ENCODE measurements around the gene SPATA3.
A peak's percentile ranks its signal among the peaks of the same experiment; 100 is the strongest.

SPATA3 gene

DNA sequence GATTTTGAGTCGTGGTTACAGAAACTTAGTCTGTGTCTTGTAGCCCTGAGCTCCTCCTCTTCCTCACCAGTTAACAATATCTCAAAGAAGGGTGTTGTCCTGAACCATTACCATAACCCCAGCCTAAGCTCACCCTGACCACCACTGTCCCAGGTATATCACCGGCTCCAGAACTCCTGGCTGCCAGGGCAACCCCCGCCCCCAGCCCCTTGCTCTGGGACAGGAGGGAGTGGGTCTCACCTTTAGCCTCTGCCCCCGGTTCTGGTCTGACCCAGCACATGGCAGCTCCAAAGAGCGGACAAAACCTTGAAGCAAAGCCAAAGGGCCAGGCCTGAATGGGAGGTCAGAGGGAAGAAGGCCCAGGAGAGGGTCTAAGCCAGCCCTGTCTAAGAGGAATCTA is 55.2 kb downstream of the SPATA3 start:
- no peak for DNase-seq

DNA sequence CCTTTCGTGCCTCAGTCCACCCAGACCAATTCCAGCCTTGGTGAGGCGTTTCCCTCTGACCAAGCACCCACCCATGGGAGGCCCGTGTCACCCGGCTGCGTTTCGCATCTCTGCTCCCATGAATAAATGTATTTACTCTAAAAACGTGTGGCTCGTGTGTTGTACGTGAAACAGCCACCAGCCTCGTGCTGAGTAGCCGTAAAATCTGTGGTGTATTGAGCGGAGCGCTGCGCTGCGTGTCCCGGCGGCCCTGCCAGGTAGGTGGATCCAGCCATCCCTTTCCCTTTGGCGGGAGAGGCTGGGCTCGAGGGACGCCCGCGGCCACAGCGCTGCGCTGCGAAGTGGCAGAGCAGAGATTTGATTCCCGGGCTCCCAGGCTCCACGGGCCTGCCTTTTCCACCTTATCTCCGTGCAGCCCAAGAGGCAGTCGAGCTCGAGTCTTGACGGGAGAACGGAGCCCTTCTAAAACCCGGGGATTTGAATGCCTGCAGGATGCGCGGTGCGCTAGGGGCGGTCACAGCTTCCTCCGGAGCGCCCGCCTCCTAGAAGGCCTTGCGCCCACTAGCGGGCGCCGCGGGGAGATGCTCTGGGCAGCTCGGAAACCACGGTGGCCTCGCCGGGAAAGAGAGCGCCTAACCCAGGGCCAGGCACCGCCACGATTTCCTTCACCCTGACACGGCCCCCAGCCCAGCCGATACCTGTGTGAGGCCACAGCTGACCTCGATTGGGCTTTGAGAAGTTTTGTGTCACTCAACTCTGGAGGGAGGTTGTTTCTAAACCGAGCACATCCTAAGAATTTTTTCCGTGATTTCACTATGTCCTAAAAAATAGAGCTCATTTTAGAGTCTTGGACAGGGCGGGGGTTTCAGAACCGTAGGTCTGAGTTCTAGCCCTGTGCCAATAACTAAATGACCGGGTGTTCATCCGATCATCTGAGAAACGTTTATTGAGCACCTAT is 56.9 kb downstream of the SPATA3 start:
- DNase-seq, result peak; percentile 77

DNA sequence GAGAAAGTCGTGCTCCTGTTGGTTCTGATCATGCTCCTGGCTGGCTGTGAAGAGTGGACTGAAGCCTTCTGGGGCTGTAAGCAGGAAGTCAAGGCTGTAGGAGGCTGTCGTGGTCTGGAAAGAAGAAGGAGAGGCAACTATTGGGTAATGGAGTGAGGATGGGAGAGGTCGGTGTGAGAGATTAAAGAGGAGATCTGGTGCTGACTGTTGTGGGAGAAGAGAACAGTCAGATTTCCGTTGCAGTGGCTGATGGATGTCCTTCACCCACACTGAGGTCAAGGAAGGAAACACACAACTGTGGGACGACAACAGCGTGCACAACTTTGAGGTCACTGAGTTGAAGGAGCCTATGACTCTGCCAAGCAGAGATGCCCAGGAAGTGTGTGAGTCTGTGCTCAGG is 57.9 kb downstream of the SPATA3 start:
- no peak for DNase-seq

DNA sequence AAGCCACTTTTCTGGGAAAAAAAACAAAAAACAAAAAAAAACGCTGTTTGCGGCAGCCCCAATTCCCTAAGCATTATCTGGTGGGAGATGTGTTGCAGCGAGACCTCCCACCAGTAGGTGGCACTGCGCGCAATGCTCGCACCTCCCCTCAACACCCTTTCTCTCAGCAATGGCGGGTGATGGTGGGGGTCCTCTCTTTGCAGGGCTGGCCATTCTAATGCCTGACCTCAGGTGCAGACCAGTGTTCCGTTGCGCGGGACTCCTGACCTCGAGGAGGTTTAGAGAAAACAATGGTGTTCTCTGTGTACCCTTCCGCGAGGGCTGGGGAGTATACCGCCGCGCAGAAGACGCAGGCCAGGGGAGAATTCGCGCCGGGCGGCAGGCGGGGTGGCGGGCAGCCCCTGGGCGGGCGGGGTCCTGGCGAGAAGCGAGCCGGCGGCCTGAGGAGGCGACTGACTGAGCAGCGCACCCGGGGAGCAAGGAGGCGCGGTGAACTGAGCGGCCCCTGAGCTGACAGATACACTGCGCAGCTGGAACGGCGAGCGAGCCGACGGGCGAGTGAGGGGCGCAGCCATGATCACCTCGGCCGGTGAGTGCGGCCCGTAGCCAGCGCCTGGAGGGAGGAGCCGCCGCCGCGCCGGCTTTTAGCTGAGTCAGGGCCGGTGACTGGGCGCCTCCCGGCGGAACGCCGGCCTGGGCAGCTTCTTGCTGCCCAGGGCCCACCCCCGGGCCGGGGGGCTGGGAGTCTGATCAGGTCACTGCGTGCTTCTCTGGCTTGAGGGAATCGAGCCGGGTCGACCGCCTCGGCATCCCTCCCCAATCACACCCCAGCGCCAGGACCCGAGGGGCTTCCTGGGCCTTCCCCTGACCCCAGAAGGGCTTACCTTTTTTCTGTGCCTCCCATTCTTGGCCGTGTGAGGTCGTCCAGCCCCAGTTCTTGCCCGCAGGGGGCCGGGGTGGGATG is 60.8 kb downstream of the SPATA3 start, which contains the start of gene PSMD1:
TSS of gene PSMD1 (plus strand) at position 415 of the 964 bp plus-strand sequence. CDS start at position 574, 159 bp downstream.
- peak; percentile 91 for DNase-seq

GRCh38 chr2:231057590-231057989 is 61.7 kb downstream of the SPATA3 start:
- DNase-seq, result no peak

All from stimulated activated naive CD4-positive, alpha-beta T cell treated with Interleukin-2 at 50 U/mL for 16 hours (primary cell).